HG03439 (cell line): Measurements from ENCODE around the gene TMEM72.

ENCODE experiments used
- ATAC-seq: cut with Tn5 transposase; IDR thresholded peaks from one replicate; pipeline ENCODE4 v1.9.1; 2021; ENCODE audit warnings: mild to moderate bottlenecking, moderate library complexity; ENCODE audit not compliant: unreplicated experiment

Gene TMEM72

DNA sequence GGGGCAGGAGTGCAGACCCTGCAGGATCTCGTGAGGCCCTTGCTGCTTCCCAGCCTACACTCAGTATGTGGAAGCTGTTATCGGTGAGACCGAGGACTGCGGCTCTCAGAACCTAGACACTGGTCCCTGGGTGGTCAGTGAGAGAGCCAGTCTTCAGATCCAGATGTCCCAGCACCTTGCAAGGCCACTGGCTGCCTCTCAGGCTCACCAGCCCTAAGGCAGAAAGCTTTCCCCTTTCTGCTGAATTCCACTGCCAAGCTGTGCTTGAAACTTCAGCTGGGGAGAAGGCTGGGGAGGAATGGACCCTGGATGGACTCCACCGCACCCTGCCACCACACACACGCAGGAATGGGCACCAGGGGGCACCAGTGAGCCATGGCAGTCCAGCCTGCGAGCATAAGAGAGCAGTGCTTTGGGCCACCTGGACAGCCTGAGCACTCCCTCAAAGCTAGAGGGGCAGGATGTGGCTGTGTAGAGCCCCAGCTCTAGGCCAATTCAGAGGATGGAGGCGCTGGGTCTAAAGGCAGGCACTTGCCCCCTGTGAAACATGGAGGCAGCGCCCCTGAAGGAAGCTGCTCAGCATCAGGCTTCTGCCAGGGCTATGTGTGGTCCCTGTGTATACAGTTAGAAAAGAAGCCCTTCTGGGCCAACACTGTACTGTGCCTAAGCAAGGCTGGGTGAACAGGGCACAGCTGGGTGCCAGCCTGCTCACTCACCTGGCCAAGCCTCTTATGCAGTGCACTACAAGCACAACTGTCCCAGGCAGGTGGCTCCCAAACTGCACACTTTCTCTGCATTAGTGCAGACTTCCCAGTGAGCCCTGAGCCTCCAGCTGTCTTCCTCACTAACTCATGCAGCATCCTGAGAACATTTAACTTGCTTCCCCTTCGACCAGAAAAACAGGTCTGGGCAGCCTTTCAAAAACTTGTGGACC, 21.6 kb downstream of the TMEM72 start:
- ATAC-seq = peak; percentile 96

GRCh38 chr10:44933451-44934321, 22.5 kb downstream of the TMEM72 start:
- ATAC-seq = no peak

- no peak for ATAC-seq
These were observed 23.5 kb downstream of the TMEM72 start for GRCh38 chr10:44934416-44935200.

GRCh38 chr10:44935201-44935965, 24.2 kb downstream of the TMEM72 start:
- no peak for ATAC-seq

- ATAC-seq = no peak
These were observed 24.8 kb downstream of the TMEM72 start for GRCh38 chr10:44935966-44936295.

- ATAC-seq = no peak
These were observed 25.3 kb downstream of the TMEM72 start for GRCh38 chr10:44936314-44936975.

DNA sequence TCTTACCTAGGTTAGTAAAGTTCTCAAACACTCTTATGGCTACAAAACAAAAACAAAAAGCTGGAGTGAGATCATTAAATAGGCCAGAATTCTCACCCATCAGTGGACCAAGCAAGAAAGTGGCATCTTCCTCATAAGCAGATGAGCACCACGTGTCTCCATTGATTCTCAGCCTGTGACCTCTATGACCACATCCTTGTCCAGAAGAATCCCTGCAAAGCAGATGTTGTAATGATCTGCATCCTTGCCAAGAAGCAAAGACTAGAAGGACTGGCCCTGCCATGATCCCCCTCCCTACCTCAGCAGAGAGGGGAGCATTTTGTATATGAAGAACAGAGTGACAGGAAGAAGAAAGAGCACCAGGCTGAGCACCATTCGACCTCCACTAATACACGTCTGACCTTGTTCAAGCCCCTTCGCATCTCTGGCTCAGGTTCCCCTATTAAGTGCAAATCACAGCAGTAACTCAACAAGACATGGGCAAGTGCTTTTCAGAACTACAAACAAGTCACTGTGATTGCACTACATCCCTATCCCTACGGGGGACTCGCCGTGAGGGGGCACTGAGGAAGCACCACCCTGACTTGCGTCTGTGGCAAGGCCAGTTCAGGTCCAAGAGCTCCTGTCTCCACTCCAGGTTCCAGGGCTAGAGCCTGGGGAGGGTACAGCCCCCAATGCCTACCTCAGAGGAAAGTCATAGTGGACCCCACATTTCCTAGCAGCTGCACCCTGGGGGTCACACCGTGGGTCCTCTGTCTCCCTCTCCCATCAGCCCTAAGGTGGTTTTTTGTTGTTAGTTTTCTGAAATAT, 26.3 kb downstream of the TMEM72 start:
- no peak for ATAC-seq

DNA sequence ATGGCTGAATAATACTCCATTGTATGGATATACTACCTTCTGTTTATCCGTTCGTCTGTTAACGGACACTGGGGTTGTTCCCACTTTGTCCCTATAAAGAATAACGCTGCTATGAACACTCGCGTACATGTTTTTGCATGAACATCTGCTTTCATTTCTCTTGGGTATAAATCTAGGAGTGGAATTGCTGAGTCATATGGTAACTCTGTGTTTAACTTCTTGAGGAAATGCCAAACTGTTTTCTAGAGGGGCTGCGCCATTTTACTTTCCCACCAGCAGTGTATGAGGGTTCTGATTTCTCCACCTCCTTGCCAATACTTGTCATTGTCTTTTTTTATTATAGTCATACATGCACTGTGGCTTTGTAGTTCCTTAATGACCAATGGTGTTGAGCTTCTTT, 27.8 kb downstream of the TMEM72 start:
- no peak for ATAC-seq

GRCh38 chr10:44939691-44940401, 28.7 kb downstream of the TMEM72 start:
- ATAC-seq = no peak

GRCh38 chr10:44944354-44944753, 33.2 kb downstream of the TMEM72 start:
- ATAC-seq = no peak

DNA sequence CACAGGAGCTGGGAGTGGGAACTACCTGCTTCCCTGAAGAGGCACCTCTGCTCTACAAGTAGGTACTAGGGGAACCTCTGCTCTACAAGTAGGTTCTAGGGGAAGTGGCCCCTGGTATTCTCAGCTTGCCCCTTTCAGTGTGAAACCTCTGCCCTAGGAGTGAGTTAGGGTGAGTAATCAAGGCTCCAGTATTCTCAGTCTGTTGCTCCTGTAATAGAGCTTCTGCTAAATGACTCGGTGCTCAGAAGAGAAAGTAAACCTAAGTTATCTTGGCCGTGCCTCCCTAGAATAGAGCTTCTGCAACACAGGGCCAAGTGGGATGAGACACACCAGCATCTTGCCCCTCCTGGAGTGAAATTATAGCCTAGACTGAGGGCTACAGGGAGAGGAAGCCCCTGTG, 35.1 kb downstream of the TMEM72 start:
- no peak for ATAC-seq

DNA sequence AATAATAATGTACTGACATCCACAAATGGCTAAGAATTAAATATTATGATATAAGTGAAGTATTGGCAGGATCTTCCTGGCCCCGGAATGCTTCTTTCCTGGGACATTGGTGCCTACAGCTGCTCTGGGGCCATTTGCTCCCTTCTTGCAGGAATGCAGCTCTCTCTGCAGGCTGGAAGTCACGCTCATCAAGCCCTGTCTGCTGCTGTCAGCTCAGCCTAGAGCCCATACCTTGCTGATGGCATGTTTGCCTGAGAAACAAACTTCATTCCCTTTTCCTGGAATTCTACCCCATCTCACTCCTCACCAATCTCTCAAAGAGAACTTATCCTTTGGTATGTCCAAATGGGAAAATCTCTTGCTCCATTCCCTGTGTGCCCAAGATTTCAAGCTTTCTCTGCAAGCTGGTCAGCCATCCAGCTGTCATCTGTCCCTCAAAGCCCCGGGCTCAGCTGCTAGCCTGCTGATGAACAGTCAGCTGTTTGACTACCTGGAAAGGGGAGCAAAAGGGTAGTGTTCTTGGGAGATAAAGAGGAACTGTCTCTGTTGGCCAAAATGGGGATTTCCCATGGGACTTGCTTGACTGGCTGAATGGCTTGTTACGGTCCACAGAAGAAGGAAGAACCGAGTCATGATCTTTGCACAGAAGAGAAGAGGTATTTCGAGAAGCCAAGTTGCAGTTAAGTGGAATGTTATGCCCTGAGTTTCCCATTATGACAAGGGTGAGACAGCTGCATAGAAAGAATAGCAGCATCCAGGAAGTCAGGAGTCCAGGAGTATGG, 36.4 kb downstream of the TMEM72 start:
- no peak for ATAC-seq

- no peak for ATAC-seq
These were observed 37.5 kb downstream of the TMEM72 start for GRCh38 chr10:44948642-44949041.

GRCh38 chr10:44949127-44949802, 38.1 kb downstream of the TMEM72 start:
- ATAC-seq = no peak

GRCh38 chr10:44949915-44950314, 38.8 kb downstream of the TMEM72 start:
- no peak for ATAC-seq

- no peak for ATAC-seq
These were observed 39.4 kb downstream of the TMEM72 start for GRCh38 chr10:44950326-44951225.
